Epithelial cell of proximal tubule (primary cell): Measurements from ENCODE around the gene PNRC1. TPM values are rescaled to one million over a fixed set of nuclear protein-coding genes. Genes with fewer than 3 reads are reported as not detected.
"Not testable (repeated sequence)": the region's sequence is repeated elsewhere in the genome, so short reads cannot be mapped to it uniquely, and the experiment has no call there.

Source experiments
- DNase-seq: peaks from one replicate; pipeline ENCODE4 v3.0.0-alpha.2; 2011; ENCODE audit warnings: low read depth
- H3K4me3 ChIP-seq: 2 replicates; pipeline ENCODE4 v1.5.1; 2011; ENCODE audit warnings: low read depth, mild to moderate bottlenecking, low read length
- CTCF ChIP-seq: conservative IDR thresholded peaks from 2 replicates; pipeline ENCODE4 v1.5.1; 2012; ENCODE audit warnings: low read depth, mild to moderate bottlenecking, low read length
- total RNA-seq: library from RNA; depleted of rRNA; stranded (reverse); fragments of >200 nt; gene quantifications from 2 replicates; pipeline ENCODE4 v1.2.3, GENCODE V29; 2015

PNRC1 gene
- total RNA-seq, 1 donor from 2014 or later, result 62.6 TPM

GRCh38 chr6:89120371-89120770 lies 39.8 kb downstream of the PNRC1 start:
- H3K4me3 ChIP-seq, result no peak overlapping the region
- no peak for TF ChIP-seq CTCF
- DNase-seq, result peak; percentile 98

GRCh38 chr6:89121934-89122333 lies 41.4 kb downstream of the PNRC1 start:
- no peak overlapping the region for H3K4me3 ChIP-seq
- TF ChIP-seq CTCF, result no peak
- DNase-seq, result no peak

GRCh38 chr6:89122625-89123024 lies 42.1 kb downstream of the PNRC1 start:
- no peak for DNase-seq

GRCh38 chr6:89128256-89128671 lies 47.7 kb downstream of the PNRC1 start:
- H3K4me3 ChIP-seq, DNase-seq: not testable (repeated sequence)

More at GRCh38 chr6:89122625-89123024, 42.1 kb downstream of the PNRC1 start:
- peak; percentile 76 for TF ChIP-seq CTCF
- H3K4me3 ChIP-seq, result no peak overlapping the region

GRCh38 chr6:89131599-89131998 lies 51.0 kb downstream of the PNRC1 start:
- TF ChIP-seq CTCF, result no peak
- no peak for DNase-seq

GRCh38 chr6:89132057-89132456 lies 51.5 kb downstream of the PNRC1 start:
- H3K4me3 ChIP-seq, result no peak overlapping the region
- TF ChIP-seq CTCF, result no peak
- no peak for DNase-seq

More at GRCh38 chr6:89131599-89131998, 51.0 kb downstream of the PNRC1 start:
- H3K4me3 ChIP-seq, result no peak overlapping the region

GRCh38 chr6:89133981-89134380 lies 53.4 kb downstream of the PNRC1 start:
- DNase-seq, result no peak
- no peak overlapping the region for H3K4me3 ChIP-seq
- no peak for TF ChIP-seq CTCF
